ENCODE results near the gene INSR.
A peak's percentile ranks its signal among the peaks of the same experiment; 100 is the strongest.

Gene INSR

DNA sequence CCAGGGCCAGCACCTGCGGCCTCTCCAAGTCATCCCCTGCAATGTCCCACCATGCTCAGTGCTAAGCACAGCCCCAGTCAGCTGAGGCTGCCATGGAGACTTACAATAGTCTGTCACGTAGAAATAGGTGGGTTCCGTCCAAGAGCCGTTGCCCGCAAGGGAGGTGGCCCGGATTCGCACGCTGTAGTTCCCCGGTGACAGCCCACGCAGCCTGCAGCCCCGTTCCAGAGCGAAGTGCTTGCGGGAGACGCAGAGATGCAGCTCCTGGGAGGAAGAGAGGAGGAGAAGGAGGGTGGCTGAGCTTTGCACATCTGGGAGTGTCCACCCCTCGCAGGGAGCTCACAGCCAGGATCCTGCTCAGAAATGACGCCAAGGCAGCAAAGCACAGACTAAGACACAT is 162.2 kb downstream of the INSR start:
- no peak for DNase-seq

DNA sequence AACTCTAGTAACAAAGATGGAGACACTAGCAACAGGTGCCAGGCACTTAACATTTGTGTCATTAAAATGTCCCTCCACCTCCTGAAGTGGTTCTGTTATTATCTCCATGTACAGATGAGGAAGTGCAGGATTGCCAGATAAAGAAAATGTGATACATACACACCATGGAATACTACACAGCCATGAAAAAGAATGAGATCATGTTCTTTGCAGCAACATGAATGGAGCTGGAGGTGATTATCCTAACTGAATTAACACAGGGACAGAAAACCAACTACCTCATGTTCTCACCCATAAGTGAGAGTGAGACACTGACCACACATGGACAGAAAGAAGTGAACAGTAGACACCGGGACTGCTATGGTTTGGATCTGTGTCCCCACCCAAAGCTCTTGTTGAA is 164.2 kb downstream of the INSR start:
- no peak for DNase-seq

DNA sequence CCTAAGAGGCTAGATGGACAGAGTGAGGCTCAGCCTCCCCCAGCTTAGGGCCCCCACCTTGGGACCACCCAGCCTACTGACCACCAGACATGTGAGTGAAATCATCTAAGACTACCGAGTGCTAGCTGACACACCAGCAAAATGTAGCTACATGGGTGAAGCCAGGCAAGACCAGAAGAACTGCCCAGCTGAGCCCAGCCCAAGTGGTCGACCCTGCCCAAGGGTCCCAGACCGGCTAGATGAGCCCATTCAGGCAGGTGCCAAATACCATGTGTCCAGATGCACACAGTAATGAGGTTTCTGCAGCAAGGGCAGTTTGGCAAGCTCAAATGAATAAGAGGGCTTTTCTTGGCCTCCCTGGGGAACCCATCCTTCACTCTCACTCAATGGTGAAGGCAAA is 168.1 kb downstream of the INSR start:
- DNase-seq, result no peak

DNA sequence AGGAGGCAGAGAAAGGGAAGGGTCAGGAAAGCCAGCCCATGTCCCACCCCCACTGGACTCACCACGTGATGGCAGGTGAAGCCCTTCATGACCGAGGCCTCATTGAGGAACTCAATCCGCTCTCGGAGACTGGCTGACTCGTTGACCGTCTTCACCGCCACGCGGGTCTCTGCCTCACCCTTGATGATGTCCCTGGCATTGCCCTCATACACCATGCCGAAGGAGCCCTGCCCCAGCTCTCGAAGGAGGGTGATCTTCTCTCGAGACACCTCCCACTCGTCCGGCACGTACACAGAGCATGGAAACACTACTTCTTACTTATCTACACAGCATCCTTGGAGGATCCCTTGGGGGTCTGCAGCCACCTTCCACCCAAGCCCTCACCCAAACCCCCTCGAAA is 169.0 kb downstream of the INSR start:
- no peak for DNase-seq

DNA sequence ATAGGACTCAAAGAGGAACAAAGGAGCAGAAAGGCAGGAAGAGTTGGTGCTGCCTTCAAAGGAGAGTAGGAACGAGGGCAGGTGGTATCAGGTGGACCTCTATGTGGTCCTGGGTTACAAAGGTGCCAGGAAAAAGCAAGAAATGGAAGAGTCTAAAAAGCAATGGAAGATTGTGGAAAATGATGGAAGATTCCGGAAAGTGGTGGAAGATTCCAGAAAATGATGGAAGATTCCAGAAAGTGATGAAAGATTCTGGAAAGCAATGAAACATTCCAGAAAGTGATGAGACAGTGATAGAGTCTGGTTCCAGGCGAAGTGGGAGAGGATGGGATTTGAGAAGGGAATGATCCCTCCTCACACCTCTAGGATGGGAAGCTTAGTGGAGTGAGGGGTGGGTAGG is 169.4 kb downstream of the INSR start:
- DNase-seq, result no peak

DNA sequence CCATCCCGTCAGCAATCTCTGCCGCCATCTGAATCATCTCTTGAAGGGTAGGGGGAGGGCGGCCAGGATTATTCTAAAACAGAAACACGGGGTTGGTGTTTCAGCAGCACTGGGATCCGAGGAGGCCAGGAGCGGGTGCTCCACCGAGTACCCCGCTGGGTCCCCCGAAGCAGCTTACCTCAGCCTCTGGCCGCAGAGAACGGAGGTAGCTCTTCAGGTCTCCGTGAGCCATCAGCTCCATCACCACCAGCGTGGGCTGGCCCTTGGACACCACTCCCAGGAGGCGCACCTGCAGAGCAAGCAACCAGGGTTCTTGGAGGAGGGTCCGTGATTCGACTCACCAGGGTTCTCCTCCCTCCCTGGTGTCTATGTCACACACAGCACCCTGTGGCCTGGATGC is 171.5 kb downstream of the INSR start:
- DNase-seq, result no peak

DNA sequence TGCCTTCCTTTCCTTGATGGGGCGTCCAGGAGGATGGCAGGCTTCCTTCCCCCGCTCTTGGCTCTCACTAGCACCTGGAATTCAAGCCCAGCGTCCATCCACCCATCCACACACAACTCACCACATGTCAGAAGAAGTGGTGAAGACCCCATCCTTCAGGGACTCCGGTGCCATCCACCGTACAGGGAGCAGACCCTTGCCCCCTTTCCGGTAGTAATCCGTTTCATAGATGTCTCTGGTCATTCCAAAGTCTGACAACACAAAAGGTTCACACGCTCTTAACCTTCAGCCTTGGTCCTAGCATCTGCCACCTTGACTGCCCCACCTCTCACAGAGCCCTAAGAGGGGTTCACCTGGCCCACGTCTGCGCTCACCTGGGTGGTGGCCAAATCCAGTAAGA is 173.7 kb downstream of the INSR start:
- no peak for DNase-seq

DNA sequence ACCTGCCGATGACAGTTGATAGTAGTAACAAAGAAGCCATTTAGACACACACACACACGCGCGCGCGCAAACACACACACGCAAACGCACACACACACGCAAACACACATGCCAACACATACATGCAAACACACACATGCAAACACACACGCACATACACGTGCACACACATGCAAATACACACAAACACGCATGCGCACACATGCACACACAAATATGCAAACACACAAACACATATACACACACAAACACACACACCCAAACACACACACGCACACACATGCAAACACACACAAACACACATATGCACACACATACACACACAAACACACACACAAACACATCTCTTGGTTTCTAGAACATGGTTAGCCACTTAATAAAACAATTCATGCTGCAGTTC is 174.6 kb downstream of the INSR start:
- no peak for DNase-seq

DNA sequence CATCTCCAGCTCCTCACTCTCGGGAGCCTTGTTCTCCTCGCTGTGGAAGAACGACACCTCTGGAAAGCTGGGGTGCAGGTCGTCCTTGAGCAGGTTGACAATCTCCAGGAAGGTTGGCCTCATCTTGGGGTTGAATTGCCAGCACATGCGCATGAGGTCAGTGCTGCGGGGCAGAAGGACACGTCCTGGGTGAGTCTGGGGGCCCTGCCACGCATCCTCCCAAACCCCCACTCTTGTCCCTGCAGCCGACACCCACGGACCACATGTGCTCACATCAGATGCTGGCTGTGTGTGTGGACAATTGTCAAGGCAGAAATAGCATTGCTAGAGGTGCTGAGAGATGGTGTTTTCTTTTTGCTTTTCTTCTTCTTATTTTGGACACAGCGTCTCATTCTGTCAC is 177.0 kb downstream of the INSR start:
- DNase-seq, result no peak

DNA sequence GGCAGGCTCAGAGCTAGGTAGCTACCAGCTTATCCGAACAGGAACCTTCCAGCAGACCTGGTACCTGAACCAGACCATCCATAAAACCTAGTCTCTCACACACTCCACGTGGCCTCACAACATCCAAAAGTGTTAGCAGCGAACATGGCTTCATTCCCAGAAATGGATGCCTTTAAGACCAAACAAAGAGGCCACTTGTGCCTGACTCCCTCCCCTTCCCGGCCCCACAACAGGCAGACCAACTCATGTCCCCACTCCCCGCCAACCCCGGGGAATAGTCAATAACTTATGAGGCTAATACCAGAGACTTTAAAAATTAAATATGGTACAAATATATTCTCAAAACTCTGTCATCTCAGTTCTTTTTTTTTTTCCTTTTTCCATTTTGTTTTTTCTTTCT is 178.5 kb downstream of the INSR start:
- DNase-seq, result no peak

DNA sequence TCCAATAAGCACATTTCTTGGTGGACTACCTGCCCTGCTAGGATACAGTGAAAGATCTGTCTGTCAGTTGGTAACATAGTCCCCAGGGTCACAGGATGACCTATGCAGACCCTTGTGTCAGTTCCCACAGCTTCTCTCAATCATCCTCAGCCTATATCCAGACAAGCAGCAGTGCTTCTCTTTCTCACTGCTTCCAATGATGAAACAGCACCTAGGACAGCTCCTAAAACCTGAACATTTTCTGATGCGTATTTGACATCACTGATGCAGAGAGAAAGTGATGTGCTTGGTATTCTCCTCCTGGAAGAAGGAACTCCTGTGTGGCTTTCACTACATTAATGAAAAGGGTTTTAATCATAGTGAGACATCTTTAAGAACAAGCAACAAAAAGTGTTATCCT is 181.0 kb downstream of the INSR start:
- DNase-seq, result no peak

DNA sequence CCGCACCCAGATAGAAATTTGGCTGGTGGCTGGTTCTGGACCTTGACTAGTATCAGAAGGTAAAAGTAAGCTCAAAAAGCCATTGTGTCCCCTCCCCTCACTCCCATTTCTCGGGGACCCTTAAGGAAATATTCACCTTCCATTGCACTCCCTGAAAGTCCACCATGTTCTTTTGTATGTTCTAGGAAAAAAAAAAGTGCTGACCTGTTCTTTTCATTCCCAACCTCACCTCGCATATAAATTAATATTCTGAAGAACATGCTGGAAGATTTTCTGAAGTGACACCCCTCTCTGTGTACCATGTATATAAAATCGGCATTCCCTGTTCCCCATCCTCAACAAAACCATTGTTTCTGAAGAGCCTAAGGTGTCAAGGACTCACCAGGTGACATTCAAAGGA is 181.5 kb downstream of the INSR start:
- DNase-seq, result no peak

DNA sequence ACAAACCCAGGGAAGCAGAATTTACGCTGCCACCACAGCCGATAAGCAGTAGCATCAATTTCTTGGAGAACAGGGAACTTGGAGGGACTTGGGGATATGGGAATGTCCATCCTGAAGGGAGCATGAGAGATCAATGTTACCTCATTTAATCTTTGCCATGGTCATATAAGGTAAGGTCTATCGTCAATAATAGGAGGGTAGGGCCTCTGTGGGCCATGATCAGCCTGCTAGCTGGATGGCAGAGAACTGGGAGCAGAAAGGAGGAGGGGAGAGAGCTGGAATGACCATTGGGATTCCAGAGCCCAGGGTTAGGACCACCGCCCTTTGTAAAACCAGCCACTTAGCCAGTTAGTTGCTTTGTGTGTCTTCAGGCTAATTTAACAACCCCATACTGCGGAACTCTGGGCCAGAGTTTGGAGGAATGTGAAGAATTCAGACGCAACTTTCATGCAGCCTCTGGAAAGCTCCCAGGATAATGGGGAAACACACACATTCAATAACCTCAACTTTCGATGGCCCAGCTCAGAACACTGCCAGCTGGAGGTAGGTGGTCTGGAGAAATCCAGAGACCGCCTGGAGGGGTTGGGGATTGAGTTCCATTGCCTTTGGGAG is 184.4 kb downstream of the INSR start:
- no peak for DNase-seq

DNA sequence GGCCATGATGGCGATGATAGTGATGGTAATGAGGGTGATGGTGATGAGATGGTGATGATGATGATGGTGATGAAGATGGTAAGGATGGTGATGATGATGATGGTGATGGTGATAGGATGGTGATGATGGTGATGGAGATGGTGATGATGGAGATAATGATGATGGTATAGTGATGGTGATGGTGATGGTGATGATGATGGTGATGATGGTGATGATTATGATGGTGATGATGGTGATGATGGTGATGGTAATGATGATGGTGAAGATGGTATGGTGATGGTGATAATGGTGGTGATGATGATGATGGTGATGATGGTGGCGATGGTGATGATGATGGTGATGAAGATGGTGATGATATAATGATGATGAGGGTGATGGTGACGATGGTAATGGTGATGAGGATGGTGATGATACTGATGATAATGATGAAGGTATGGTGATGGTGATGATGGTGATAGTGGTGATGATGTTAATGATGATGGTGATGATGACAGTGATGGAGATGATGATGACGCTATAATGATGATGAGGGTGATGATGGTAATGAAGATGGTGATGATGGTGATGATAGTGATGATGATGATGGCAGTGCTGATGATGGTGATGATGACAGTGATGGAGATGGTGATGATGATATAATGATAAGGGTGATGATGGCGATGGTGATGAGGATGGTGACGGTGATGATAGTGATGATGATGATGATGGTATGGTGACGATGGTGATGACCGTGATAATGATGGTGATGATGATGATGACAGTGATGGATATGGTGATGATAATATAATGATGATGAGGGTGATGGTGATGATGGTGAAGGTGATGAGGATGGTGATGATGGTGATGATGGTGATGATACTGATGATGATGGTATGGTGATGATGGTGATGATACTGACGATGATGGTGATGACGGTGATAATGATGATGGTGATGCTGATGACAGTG is 187.2 kb downstream of the INSR start:
- no peak for DNase-seq

DNA sequence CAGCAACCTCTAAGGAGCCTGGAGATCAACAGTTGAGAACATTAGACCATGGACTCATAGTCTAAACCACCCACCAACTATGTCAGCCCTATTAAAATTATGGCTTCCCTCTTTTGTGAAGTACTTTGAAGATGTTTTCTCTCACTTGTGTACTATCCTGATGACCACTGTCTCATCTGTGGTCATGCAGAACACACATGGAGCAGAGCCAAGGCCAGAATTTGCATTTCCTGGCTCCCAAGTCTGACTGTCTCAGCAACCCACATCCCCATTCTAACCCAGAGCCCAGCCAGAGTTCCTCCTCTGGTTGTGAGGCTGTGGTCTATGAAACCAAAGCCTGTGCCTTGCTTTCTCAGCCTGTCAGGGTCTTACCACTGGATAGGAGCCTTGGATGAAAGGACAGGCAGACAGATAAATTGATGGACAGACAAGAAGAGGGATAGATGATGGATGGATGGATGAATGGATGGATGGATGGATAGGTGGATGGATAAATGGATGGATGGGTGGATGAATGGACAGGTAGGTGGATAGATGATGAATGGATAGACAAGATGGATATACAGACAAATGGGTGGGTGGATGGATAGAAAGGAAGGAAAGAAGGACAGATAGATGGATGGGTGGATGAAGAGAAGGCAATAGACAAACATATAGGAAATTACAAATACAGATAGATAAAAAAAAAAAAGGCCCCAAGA is 189.3 kb downstream of the INSR start:
- no peak for DNase-seq

DNA sequence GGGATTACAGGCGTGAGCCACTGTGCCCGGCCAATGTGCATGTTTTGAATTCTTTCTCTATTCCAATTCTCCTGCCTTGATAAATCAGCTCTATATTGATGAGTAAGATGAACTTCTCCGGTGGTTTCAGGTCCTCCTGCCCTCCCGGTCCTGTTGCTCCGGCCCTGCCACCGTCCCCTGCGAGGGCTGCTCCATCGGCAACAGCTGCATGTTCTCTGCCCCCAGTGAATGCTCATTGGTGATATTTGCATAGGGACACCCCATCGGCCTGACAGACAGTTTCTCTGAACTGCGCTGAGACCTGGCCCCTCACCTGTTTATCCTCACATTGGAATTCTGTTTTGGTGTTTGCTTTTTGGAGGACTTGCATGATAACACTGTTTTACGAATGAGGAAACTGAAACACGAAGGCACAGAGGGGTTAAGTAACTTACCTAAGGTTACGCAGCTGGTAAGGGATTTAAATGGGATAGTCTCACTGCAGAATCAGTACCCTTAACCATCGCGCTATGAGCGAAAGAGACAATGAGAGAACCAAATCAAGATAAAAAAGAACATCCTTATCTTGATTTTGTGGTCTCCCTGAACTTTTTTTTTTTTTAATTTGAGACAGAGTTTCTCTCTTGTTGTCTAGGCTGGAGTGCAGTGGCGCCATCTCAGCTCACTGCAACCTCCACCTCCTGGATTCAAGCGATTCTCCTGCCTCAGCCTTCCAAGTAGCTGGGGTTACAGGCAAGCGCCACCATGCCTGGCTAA is 192.5 kb downstream of the INSR start:
- DNase-seq, result no peak

DNA sequence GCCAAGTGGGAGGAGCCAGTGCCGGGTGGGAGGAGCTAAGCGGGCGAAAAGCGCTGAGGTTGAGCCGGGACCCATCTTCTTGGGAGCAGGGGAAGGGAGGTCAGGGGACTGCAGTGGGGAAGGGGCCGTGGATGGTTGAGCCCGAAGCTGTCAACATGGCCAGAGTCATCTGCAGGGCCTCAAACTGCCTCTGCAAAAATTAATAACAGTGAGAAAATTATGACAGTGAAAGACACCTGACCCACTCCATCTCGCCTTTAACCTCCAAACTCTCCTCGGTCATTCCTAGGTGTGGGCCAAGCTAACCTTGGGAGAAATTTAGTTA is 194.7 kb downstream of the INSR start:
- no peak for DNase-seq

DNA sequence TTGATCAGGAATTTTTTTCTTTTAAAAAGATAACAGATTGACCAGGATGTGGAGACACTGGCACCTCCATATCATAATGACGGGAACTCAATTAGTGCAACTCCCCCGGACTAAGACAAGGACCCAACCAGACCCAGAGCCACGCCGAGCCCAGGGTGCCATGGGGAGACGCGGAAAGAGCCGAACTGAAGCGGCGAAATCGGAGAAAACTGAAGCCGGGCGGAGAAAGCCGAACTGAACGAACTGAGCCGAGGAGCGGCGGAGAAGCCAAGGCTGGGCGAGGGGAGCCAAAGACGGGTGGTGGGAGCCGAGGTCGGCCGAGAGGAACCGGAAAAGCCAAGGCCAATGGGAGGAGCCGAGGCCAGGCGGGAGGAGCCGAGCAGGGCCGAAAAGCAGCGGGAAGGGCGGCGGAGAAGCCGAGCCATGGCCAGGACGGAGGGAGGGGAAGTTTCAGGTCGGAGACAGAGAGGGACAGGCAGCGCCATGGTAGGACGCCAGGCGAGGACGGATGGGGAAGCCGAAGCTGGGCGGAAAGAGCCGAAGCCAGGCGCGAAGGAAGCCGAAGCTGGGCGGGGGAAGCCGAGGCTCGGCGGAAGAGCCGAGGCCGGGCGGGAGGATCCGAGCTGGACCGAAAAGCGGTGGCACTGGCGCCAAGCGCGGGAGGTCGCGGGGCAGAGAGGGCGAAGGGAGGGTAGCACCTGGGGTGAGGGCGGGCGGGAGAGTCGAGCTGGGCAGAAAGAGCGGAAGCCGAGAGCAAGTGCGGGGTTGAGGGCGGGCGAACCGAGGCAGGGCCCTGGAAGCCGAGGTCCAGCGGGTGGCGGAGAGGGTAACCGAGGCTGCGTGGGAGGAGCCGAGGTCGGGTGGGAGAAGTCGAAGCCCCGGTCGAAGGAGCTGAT is 195.3 kb downstream of the INSR start:
- peak; percentile 87 for DNase-seq

DNA sequence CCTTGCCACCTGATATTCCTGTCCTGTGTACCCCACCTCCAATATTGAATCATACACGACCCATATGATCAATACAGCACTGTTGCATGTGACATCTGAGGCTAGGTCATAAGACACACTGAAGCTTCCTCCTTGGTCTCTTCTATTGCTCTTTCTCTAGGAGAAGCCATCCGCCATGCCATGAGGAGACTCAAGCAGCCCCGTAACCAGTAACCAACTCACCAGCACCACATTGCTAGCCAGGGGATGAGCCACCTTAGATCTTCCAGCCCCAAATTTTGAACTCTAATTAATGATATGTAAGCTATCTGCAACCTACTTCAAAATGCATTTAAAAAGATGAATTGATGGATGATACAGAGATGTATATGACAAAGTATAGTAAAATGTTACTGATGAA is 196.1 kb downstream of the INSR start:
- DNase-seq, result no peak

DNA sequence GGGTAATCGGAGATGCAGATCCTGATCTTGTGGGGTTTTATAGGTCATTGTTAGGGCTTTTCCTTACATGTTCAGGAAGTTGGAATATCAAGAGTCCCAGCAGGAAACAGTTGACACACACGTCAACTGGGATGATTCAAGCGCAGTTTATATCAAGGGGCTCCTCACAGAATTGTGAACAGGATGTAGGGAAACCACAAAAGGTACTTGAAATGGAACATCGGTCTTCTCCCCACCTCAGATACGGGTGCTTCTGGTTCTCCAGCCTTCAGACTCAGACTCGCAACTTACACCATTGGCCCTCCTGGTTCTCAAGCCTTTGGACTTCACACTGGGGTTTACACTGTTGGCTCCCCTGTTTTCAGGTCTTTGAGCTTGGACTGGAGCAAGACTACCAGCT is 205.2 kb downstream of the INSR start:
- DNase-seq, result no peak

DNA sequence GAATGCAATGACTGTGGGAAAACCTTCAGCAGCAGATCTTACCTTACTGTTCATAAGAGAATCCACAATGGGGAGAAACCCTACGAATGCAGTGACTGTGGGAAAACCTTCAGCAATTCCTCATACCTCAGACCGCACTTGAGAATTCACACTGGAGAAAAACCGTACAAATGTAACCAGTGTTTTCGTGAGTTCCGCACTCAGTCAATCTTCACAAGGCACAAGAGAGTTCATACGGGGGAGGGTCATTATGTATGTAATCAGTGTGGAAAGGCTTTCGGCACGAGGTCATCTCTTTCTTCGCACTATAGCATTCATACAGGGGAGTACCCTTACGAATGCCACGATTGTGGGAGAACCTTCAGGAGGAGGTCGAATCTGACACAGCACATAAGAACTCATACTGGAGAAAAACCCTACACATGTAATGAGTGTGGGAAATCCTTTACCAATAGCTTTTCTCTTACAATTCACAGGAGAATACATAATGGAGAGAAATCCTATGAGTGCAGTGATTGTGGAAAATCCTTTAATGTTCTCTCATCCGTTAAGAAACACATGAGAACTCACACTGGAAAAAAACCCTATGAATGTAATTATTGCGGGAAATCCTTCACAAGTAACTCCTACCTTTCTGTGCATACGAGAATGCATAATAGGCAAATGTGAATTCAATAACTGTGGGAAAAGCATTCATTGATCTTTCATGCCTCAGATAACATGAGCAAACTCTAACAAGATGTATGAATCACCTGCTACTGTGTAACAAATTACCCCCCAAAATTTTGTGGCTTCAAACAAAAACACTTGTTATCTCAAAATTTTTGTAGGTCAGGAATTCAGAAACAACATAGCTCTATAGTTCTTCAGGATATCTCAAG is 210.9 kb downstream of the INSR start:
- DNase-seq, result no peak

Measured in DMS79 (cell line).